ENCODE data around the gene PDSS2. TPM values are rescaled to one million over a fixed set of nuclear protein-coding genes. Genes with fewer than 3 reads are reported as not detected.

PDSS2 gene
- total and polyA plus RNA-seq, 12 donors, result 6.4 to 39.8 (median 27.6) TPM

DNA sequence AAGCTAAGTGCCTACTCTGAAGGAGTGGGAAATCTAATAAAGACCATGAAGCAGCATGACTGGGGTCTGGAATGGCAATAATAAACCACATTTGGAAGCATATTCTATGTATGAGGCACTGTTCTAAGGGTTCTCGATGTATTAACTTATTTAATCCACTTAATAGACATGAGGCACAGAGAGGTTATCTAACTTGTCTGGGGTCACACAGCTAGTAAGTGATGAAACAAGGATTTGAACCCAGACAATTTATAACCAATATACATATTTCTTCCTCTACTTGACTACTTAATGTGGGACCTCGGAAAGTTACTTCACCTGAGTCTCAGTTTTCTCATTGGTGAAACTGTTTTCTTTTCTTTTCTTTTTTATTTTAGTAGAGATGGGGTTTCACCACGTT, 131.3 kb downstream of the PDSS2 start:
- H3K9me3 ChIP-seq (replicated peaks in 1 of 3), result no peaks in the 10 kb centered on the region
- no peak overlapping the region for H3K4me3 ChIP-seq
- TF ChIP-seq, protein P1, sequence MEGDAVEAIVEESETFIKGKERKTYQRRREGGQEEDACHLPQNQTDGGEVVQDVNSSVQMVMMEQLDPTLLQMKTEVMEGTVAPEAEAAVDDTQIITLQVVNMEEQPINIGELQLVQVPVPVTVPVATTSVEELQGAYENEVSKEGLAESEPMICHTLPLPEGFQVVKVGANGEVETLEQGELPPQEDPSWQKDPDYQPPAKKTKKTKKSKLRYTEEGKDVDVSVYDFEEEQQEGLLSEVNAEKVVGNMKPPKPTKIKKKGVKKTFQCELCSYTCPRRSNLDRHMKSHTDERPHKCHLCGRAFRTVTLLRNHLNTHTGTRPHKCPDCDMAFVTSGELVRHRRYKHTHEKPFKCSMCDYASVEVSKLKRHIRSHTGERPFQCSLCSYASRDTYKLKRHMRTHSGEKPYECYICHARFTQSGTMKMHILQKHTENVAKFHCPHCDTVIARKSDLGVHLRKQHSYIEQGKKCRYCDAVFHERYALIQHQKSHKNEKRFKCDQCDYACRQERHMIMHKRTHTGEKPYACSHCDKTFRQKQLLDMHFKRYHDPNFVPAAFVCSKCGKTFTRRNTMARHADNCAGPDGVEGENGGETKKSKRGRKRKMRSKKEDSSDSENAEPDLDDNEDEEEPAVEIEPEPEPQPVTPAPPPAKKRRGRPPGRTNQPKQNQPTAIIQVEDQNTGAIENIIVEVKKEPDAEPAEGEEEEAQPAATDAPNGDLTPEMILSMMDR (IDR thresholded peaks at IDR 0.05), result no peak
- TF ChIP-seq POLR2A (IDR thresholded peaks at IDR 0.05), result no peak
- no peaks in the 10 kb centered on the region for H3K27me3 ChIP-seq
- intact Hi-C loops (cut with DNase I), result no loop called here
- 86 to 92% (median 91%) methylated on average over 3 of the region's 3 CpGs for WGBS, 4 donors
- no peak overlapping the region for H3K27ac ChIP-seq
- H3K36me3 ChIP-seq (replicated peaks in 1 of 2), result no peaks in the 10 kb centered on the region
- DNase-seq, result no peak
- peaks cover 0 to 13% of the 10 kb centered on the region in 2 donors for H3K4me1 ChIP-seq (replicated peaks in 1 of 2)

DNA sequence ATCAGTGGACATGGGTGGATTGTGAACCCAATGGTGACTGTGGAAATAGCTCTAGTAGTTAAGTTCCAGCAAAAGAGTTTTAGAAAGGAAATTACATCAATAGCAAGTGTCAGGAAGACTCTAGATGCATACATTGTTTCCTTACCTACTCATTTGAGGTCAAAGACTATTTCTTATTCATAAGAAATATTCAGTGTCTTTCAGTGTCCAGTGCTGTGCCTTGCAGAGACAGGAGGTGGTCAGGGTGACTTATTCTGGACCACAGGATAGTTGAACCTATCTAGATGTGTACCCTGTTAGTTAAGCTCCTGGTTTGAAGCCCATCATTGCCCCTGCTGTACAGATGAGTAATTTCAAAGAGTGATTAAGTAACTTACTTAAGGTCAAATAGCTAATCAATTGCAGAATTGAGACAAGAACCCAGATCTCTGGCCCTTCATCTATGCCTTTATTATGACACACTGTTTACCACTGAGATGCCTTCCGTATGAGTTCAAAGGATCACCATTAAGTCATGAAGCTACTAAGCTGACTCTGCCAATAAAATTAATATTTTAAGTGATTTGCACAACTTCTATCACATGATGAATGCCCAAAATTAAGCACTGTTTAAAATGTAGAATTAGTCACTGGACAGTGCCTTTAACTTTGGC, 136.1 kb downstream of the PDSS2 start:
- DNase-seq, result no peak
- 48 to 58% (median 55%) methylated on average over 1 of the region's 1 CpG for whole genome bisulfite sequencing, 4 donors
- TF ChIP-seq, protein P1 (IDR thresholded peaks at IDR 0.05), result no peak
- no peak for TF ChIP-seq POLR2A (IDR thresholded peaks at IDR 0.05)
- no peaks in the 10 kb centered on the region for H3K27me3 ChIP-seq
- H3K27ac ChIP-seq, result no peak overlapping the region
- intact Hi-C loops (cut with DNase I), result no loop called here
- H3K9me3 ChIP-seq (replicated peaks in 1 of 3), result no peaks in the 10 kb centered on the region
- no peak overlapping the region for H3K4me3 ChIP-seq
- H3K36me3 ChIP-seq (replicated peaks in 1 of 2), result no peaks in the 10 kb centered on the region
- H3K4me1 ChIP-seq (replicated peaks in 1 of 2), result peaks cover 0 to 10% of the 10 kb centered on the region in 2 donors

DNA sequence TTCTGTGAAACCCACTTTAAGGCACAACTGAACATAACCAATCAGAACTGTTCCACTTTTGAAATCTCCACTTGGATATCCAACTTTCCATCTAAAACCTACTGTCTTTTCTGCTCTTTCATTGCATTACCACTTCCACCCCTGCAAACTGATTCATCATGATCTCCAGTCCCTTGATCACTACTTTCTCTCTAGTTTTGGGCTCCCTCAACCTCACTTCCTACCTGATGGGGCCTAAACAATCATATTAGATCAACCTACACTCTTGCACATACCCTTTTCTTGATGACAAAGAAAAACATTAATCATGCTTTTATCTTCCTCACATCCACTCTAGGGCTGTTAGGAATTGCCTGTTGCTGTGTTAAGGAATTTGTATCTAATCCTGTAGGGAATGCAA, 137.6 kb downstream of the PDSS2 start:
- intact Hi-C loops (cut with DNase I), result no loop called here
- Histone ChIP-seq H3K27me3 (no peaks in the 10 kb centered on the region), H3K27ac (no peak overlapping the region), H3K9me3 (replicated peaks in 1 of 3) (no peaks in the 10 kb centered on the region), H3K36me3 (replicated peaks in 1 of 2) (no peaks in the 10 kb centered on the region), H3K4me1 (replicated peaks in 1 of 2) (peaks cover 0 to 10% of the 10 kb centered on the region in 2 donors), H3K4me3 (no peak overlapping the region)
- DNase-seq, result no peak
- TF ChIP-seq POLR2A (IDR thresholded peaks at IDR 0.05), result no peak
- TF ChIP-seq, protein P1 (IDR thresholded peaks at IDR 0.05), result no peak

DNA sequence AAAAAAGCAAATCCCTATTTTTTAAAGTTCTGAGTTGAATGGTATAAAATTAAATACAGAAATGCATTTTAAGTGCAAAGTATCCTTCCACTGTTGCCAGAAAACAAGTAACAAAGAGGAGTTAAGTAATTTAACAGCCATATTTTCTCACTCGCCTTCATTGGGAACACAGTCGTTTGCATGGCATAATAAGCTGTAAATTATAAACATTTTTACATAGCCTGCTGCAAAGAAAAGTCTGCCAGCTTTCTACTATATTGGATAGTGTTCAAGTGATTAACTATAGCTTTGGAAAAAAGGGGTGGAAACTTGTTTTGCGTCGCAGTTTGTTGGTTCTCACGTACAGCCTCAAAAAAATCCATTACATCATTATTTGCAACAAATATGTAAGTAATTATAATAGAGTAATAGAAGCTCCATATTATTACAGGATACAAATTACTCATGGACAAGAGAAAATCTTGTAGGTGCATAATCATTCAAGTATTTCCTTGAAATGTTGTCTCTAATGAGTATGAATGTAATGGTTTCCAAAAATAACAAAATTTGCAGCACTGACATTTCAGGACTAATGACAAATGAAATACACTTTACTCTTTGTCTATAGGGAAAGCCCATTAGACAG, 139.3 kb downstream of the PDSS2 start:
- intact Hi-C loops (cut with DNase I), result no loop called here
- H3K4me3 ChIP-seq, result no peak overlapping the region
- no peak overlapping the region for H3K27ac ChIP-seq
- no peaks in the 10 kb centered on the region for H3K27me3 ChIP-seq
- no peaks in the 10 kb centered on the region for H3K36me3 ChIP-seq (replicated peaks in 1 of 2)
- peaks cover 0 to 14% of the 10 kb centered on the region in 2 donors for H3K4me1 ChIP-seq (replicated peaks in 1 of 2)
- no peak for DNase-seq
- H3K9me3 ChIP-seq (replicated peaks in 1 of 3), result no peaks in the 10 kb centered on the region
- WGBS, 4 donors, result 66 to 80% (median 75%) methylated on average over 5 of the region's 5 CpGs
- TF ChIP-seq, protein P1 (IDR thresholded peaks at IDR 0.05), result no peak
- TF ChIP-seq POLR2A (IDR thresholded peaks at IDR 0.05), result no peak
